Trophoblast cell (in vitro differentiated cells and primary cell): ENCODE results near the gene PPP1R14B.

Experiments used
- DNase-seq, 2 donors: peaks; one replicate each; pipeline ENCODE4 v3.0.0-alpha.2; 2016
- H2AFZ ChIP-seq: 2 replicates; pipeline ENCODE4 v1.6.1; 2013; ENCODE audit warnings: low read length, moderate library complexity, mild to moderate bottlenecking; ENCODE audit not compliant: insufficient read depth, poor library complexity
- H2AK5ac ChIP-seq: 2 replicates; pipeline ENCODE4 v1.6.1; 2013; ENCODE audit warnings: mild to moderate bottlenecking, low read length
- H2BK120ac ChIP-seq: 2 replicates; pipeline ENCODE4 v1.6.1; 2013; ENCODE audit warnings: low read length, mild to moderate bottlenecking, moderate library complexity; ENCODE audit not compliant: insufficient read depth, poor library complexity
- H2BK12ac ChIP-seq: 2 replicates; pipeline ENCODE4 v1.6.1; 2013; ENCODE audit warnings: mild to moderate bottlenecking, low read length, moderate library complexity
- H2BK5ac ChIP-seq: 2 replicates; pipeline ENCODE4 v1.6.1; 2013; ENCODE audit warnings: low read length, low read depth, moderate library complexity, mild to moderate bottlenecking; ENCODE audit not compliant: poor library complexity
- H3K14ac ChIP-seq: 2 replicates; pipeline ENCODE4 v1.6.1; 2013; ENCODE audit warnings: mild to moderate bottlenecking, low read length
- H3K18ac ChIP-seq: 2 replicates; pipeline ENCODE4 v1.6.1; 2013; ENCODE audit warnings: mild to moderate bottlenecking, low read length
- H3K23ac ChIP-seq: 2 replicates; pipeline ENCODE4 v1.6.1; 2013; ENCODE audit warnings: low read length
- H3K27ac ChIP-seq: 2 replicates; pipeline ENCODE4 v1.5.1; 2013; ENCODE audit warnings: low read depth, mild to moderate bottlenecking, inconsistent platforms, low read length, moderate library complexity
- H3K27me3 ChIP-seq: 2 replicates; pipeline ENCODE4 v1.6.1; 2013; ENCODE audit warnings: inconsistent platforms, mild to moderate bottlenecking, low read length, moderate library complexity; ENCODE audit not compliant: insufficient read depth
- H3K36me3 ChIP-seq, 2 experiments: 1 replicate in 1 of 2; 2 replicates in 1 of 2; pipeline ENCODE4 v1.6.1; 2013; ENCODE audit warnings: low read length in 2 of 2, mild to moderate bottlenecking in 2 of 2, moderate library complexity in 1 of 2; ENCODE audit not compliant: insufficient read depth in 2 of 2, control insufficient read depth in 1 of 2
- H3K4ac ChIP-seq: 2 replicates; pipeline ENCODE4 v1.6.1; 2013; ENCODE audit warnings: low read depth, mild to moderate bottlenecking, low read length, moderate library complexity
- H3K4me1 ChIP-seq, 2 experiments: 1 replicate in 1 of 2; 2 replicates in 1 of 2; pipeline ENCODE4 v1.6.1; 2013; ENCODE audit warnings: low read length in 2 of 2, mild to moderate bottlenecking in 2 of 2, moderate library complexity in 1 of 2; ENCODE audit not compliant: insufficient read depth in 2 of 2, control insufficient read depth in 1 of 2
- H3K4me2 ChIP-seq: 2 replicates; pipeline ENCODE4 v1.6.1; 2013; ENCODE audit warnings: inconsistent platforms, mild to moderate bottlenecking, low read length, moderate library complexity
- H3K4me3 ChIP-seq: 2 replicates; pipeline ENCODE4 v1.5.1; 2013; ENCODE audit warnings: mild to moderate bottlenecking, low read depth, low read length, inconsistent platforms
- H3K79me1 ChIP-seq: one replicate; pipeline ENCODE4 v1.6.1; 2013; ENCODE audit warnings: low read length
- H3K79me2 ChIP-seq: 2 replicates; pipeline ENCODE4 v1.6.1; 2013; ENCODE audit warnings: low read length, mild to moderate bottlenecking; ENCODE audit not compliant: control insufficient read depth, insufficient read depth, poor library complexity
- H3K9ac ChIP-seq: 2 replicates; pipeline ENCODE4 v1.6.1; 2013; ENCODE audit warnings: mild to moderate bottlenecking, low read length
- H3K9me3 ChIP-seq: 2 replicates; pipeline ENCODE4 v1.6.1; 2013; ENCODE audit warnings: low read depth, mild to moderate bottlenecking, control low read depth, inconsistent platforms, low read length; ENCODE audit not compliant: insufficient read depth
- H4K12ac ChIP-seq: 2 replicates; pipeline ENCODE4 v1.6.1; 2013; ENCODE audit warnings: low read depth, mild to moderate bottlenecking, low read length, moderate library complexity
- H4K8ac ChIP-seq: 2 replicates; pipeline ENCODE4 v1.6.1; 2013; ENCODE audit warnings: low read depth, mild to moderate bottlenecking, low read length, moderate library complexity
- H4K91ac ChIP-seq: one replicate; pipeline ENCODE4 v1.6.1; 2013; ENCODE audit warnings: low read depth, mild to moderate bottlenecking, low read length, moderate library complexity
- WGBS: extraction: QIAGEN DNeasy Blood & Tissue Kit; methylation state at CpG from one replicate; pipeline ENCODE4 v1.1.7; 2013; ENCODE audit warnings: missing lambda C conversion rate; ENCODE audit not compliant: insufficient read length, insufficient coverage; ENCODE audit errors: extremely low coverage; 5-methylcytosine and 5-hydroxymethylcytosine counted together

Gene PPP1R14B

GRCh38 chr11:64235437-64236161 lies 11.1 kb downstream of the PPP1R14B start:
- Histone ChIP-seq H2BK5ac (no peak overlapping the region), H2BK12ac (no peak overlapping the region), H3K27ac (no peak overlapping the region), H4K12ac (peak overlapping the region; percentile 28), H3K18ac (peak overlapping the region; percentile 45), H3K79me2 (peaks cover 9% of the 10 kb centered on the region), H3K9me3 (no peaks in the 10 kb centered on the region), H3K4me2 (peak overlapping the region; percentile 79), H3K36me3 (peaks cover 20 to 26% of the 10 kb centered on the region in 2 experiments), H3K4me1 (peaks cover 8 to 18% of the 10 kb centered on the region in 2 experiments), H3K4me3 (no peak overlapping the region), H4K8ac (no peak overlapping the region), H3K9ac (no peak overlapping the region), H3K14ac (peak overlapping the region; percentile 24), H2BK120ac (no peak overlapping the region), H2AFZ (peak overlapping the region; percentile 5), H3K23ac (no peak overlapping the region), H4K91ac (peak overlapping the region; percentile 85), H2AK5ac (no peak overlapping the region), H3K4ac (no peak overlapping the region), H3K79me1 (peaks cover 13% of the 10 kb centered on the region), H3K27me3 (no peaks in the 10 kb centered on the region)
- no CpG with 5 or more reads among the region's 12 CpGs for WGBS
- no peak for DNase-seq

- DNase-seq = peak in 1 of 2 donors; percentile 74
- WGBS = no CpG with 5 or more reads among the region's 80 CpGs
- H3K14ac ChIP-seq = peak overlapping the region; percentile 81
- peaks cover 11% of the 10 kb centered on the region for H3K79me1 ChIP-seq
- H2AFZ ChIP-seq = peak overlapping the region; percentile 62
- H3K23ac ChIP-seq = no peak overlapping the region
- H3K18ac ChIP-seq = peak overlapping the region; percentile 68
- H3K4me1 ChIP-seq = peaks cover 3 to 10% of the 10 kb centered on the region in 2 experiments
- peak overlapping the region; percentile 79 for H3K4me2 ChIP-seq
- peak overlapping the region; percentile 72 for H4K8ac ChIP-seq
- peak overlapping the region; percentile 27 for H2BK120ac ChIP-seq
- H3K9ac ChIP-seq = no peak overlapping the region
- no peaks in the 10 kb centered on the region for H3K9me3 ChIP-seq
- H2BK5ac ChIP-seq = peak overlapping the region; percentile 33
- H4K12ac ChIP-seq = peak overlapping the region; percentile 28
- H3K4ac ChIP-seq = peak overlapping the region; percentile 53
- H3K27ac ChIP-seq = peak overlapping the region; percentile 33
- H3K4me3 ChIP-seq = peak overlapping the region; percentile 81
- no peaks in the 10 kb centered on the region for H3K27me3 ChIP-seq
- H3K36me3 ChIP-seq = peaks cover 20 to 26% of the 10 kb centered on the region in 2 experiments
- peak overlapping the region; percentile 85 for H4K91ac ChIP-seq
- H3K79me2 ChIP-seq = peaks cover 10% of the 10 kb centered on the region
- H2BK12ac ChIP-seq = no peak overlapping the region
- peak overlapping the region; percentile 13 for H2AK5ac ChIP-seq
Observed at GRCh38 chr11:64234647-64235379, 11.9 kb downstream of the PPP1R14B start.

GRCh38 chr11:64233913-64234586 lies 12.7 kb downstream of the PPP1R14B start, which contains the start of gene VEGFB:
Gene VEGFB (plus strand): TSS chr11:64234584. CDS start chr11:64234834, 250 bp downstream.
- H3K4me2 ChIP-seq = peak within 1 kb of the TSS; percentile 79
- peak within 1 kb of the TSS; percentile 33 for H3K27ac ChIP-seq
- peak within 1 kb of the TSS; percentile 72 for H4K8ac ChIP-seq
- H3K18ac ChIP-seq = peak within 1 kb of the TSS; percentile 73
- H3K79me1 ChIP-seq = peaks cover 11% of the 10 kb centered on the region
- no CpG with 5 or more reads among the region's 62 CpGs for WGBS
- peak within 1 kb of the TSS; percentile 33 for H2BK5ac ChIP-seq
- H3K9ac ChIP-seq = peak within 1 kb of the TSS; percentile 35
- H4K91ac ChIP-seq = peak within 1 kb of the TSS; percentile 85
- peak in 1 of 2 donors; percentile 64 for DNase-seq
- no peak within 1 kb of the TSS for H3K23ac ChIP-seq
- peak within 1 kb of the TSS; percentile 53 for H3K4ac ChIP-seq
- H2BK120ac ChIP-seq = peak within 1 kb of the TSS; percentile 27
- peak within 1 kb of the TSS; percentile 62 for H2AFZ ChIP-seq
- peaks cover 4 to 7% of the 10 kb centered on the region in 2 experiments for H3K4me1 ChIP-seq
- H3K36me3 ChIP-seq = peaks cover 19 to 25% of the 10 kb centered on the region in 2 experiments
- peak within 1 kb of the TSS; percentile 81 for H3K14ac ChIP-seq
- H2AK5ac ChIP-seq = peak within 1 kb of the TSS; percentile 52
- H3K4me3 ChIP-seq = peak within 1 kb of the TSS; percentile 81
- H4K12ac ChIP-seq = peak within 1 kb of the TSS; percentile 60
- no peak within 1 kb of the TSS for H2BK12ac ChIP-seq
- peaks cover 10% of the 10 kb centered on the region for H3K79me2 ChIP-seq
- H3K9me3 ChIP-seq = no peaks in the 10 kb centered on the region
- no peaks in the 10 kb centered on the region for H3K27me3 ChIP-seq

- WGBS = no CpG with 5 or more reads among the region's 8 CpGs
- Histone ChIP-seq H3K23ac (no peak overlapping the region), H4K12ac (no peak overlapping the region), H4K8ac (no peak overlapping the region), H3K27ac (no peak overlapping the region), H4K91ac (no peak overlapping the region), H3K14ac (no peak overlapping the region), H3K36me3 (peaks cover 9 to 14% of the 10 kb centered on the region in 2 experiments), H3K27me3 (no peaks in the 10 kb centered on the region), H3K79me1 (peaks cover 11% of the 10 kb centered on the region), H3K9me3 (no peaks in the 10 kb centered on the region), H3K4me1 (peaks cover 4 to 7% of the 10 kb centered on the region in 2 experiments), H2AK5ac (no peak overlapping the region), H3K4me2 (no peak overlapping the region), H3K79me2 (peaks cover 10% of the 10 kb centered on the region), H3K4me3 (no peak overlapping the region), H3K4ac (no peak overlapping the region), H3K18ac (no peak overlapping the region), H2AFZ (no peak overlapping the region), H2BK120ac (no peak overlapping the region), H3K9ac (no peak overlapping the region), H2BK12ac (no peak overlapping the region), H2BK5ac (no peak overlapping the region)
- DNase-seq = no peak
Observed at GRCh38 chr11:64232967-64233315, 13.8 kb downstream of the PPP1R14B start.
